ENCODE measurements around the gene RECQL.

DNA sequence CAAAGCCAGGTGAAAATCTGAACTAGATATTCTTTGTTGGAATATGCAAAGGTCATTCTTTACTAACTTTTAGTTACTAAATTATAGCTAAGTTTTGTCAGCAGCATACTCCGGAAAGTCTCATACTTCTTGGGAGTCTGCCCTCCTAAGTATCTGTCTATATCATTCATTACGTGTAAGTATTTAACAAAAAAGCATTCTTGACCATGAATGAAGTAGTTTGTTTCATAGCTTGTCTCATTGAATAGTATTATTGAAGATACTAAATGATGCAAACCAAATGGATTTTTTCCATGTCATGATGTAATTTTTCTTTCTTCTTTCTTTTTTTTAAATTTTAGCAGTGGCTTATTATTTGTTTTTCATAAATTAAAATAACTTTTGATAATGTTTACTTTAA is 14.8 kb upstream of the RECQL start:
- TF ChIP-seq, protein P1, sequence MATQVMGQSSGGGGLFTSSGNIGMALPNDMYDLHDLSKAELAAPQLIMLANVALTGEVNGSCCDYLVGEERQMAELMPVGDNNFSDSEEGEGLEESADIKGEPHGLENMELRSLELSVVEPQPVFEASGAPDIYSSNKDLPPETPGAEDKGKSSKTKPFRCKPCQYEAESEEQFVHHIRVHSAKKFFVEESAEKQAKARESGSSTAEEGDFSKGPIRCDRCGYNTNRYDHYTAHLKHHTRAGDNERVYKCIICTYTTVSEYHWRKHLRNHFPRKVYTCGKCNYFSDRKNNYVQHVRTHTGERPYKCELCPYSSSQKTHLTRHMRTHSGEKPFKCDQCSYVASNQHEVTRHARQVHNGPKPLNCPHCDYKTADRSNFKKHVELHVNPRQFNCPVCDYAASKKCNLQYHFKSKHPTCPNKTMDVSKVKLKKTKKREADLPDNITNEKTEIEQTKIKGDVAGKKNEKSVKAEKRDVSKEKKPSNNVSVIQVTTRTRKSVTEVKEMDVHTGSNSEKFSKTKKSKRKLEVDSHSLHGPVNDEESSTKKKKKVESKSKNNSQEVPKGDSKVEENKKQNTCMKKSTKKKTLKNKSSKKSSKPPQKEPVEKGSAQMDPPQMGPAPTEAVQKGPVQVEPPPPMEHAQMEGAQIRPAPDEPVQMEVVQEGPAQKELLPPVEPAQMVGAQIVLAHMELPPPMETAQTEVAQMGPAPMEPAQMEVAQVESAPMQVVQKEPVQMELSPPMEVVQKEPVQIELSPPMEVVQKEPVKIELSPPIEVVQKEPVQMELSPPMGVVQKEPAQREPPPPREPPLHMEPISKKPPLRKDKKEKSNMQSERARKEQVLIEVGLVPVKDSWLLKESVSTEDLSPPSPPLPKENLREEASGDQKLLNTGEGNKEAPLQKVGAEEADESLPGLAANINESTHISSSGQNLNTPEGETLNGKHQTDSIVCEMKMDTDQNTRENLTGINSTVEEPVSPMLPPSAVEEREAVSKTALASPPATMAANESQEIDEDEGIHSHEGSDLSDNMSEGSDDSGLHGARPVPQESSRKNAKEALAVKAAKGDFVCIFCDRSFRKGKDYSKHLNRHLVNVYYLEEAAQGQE (IDR thresholded peaks at IDR 0.05; ENCODE audit: insufficient replicate concordance, low read depth) = no peak
- TF ChIP-seq, protein P2, sequence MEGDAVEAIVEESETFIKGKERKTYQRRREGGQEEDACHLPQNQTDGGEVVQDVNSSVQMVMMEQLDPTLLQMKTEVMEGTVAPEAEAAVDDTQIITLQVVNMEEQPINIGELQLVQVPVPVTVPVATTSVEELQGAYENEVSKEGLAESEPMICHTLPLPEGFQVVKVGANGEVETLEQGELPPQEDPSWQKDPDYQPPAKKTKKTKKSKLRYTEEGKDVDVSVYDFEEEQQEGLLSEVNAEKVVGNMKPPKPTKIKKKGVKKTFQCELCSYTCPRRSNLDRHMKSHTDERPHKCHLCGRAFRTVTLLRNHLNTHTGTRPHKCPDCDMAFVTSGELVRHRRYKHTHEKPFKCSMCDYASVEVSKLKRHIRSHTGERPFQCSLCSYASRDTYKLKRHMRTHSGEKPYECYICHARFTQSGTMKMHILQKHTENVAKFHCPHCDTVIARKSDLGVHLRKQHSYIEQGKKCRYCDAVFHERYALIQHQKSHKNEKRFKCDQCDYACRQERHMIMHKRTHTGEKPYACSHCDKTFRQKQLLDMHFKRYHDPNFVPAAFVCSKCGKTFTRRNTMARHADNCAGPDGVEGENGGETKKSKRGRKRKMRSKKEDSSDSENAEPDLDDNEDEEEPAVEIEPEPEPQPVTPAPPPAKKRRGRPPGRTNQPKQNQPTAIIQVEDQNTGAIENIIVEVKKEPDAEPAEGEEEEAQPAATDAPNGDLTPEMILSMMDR (IDR thresholded peaks at IDR 0.05; ENCODE audit: insufficient read depth, low read length) = no peak
- TF ChIP-seq POLR2AphosphoS5 (IDR thresholded peaks at IDR 0.05; ENCODE audit: low read depth) (no peak), GABPA (IDR thresholded peaks at IDR 0.05; ENCODE audit: low read depth) (no peak), SPI1 (IDR thresholded peaks at IDR 0.05; ENCODE audit: borderline replicate concordance, low read depth) (no peak)

All from HL-60 (cell line).